ENCODE measurements around the gene NTN4. TPM values are rescaled to one million over a fixed set of nuclear protein-coding genes. Genes with fewer than 3 reads are reported as not detected.
"Not testable (repeated sequence)": the region's sequence is repeated elsewhere in the genome, so short reads cannot be mapped to it uniquely, and the experiment has no call there.

The NTN4 gene
- total and polyA plus RNA-seq, 7 experiments from 2014 or later = 0.08 to 0.86 TPM; not detected in 5

GRCh38 chr12:95784915-95785314 lies 5.6 kb downstream of the NTN4 start:
- no peak overlapping the region for H3K4me3 ChIP-seq (ENCODE audit: low read length)
- peaks cover 0 to 12% (median 5%) of the 10 kb centered on the region in 7 donors for H3K4me1 Mint-ChIP-seq
- POLR2A ChIA-PET = no interaction called here

GRCh38 chr12:95784286-95784685 lies 6.3 kb downstream of the NTN4 start:
- no peak overlapping the region for H3K27ac Mint-ChIP-seq
- no peak overlapping the region for H3K4me3 Mint-ChIP-seq
- POLR2A ChIA-PET = no interaction called here

More at GRCh38 chr12:95784915-95785314, 5.6 kb downstream of the NTN4 start:
- Histone ChIP-seq H3K4me1 (ENCODE audit: control insufficient read depth in 2 of 2, insufficient read depth in 2 of 2, low read length in 2 of 2) (peaks cover 0 to 8% of the 10 kb centered on the region in 2 donors), H3K9me3 (ENCODE audit: control insufficient read depth in 2 of 3, low read length in 3 of 3) (no peaks in the 10 kb centered on the region), H3K36me3 (ENCODE audit: control insufficient read depth in 2 of 3, insufficient read depth in 3 of 3, low read length in 3 of 3) (no peaks in the 10 kb centered on the region), H3K27ac (ENCODE audit: low read depth, low read length) (no peak overlapping the region), H3K27me3 (ENCODE audit: control insufficient read depth in 2 of 2, insufficient read depth in 2 of 2, low read length in 2 of 2) (peaks cover 0 to 4% of the 10 kb centered on the region in 2 donors)
- H3K4me3 Mint-ChIP-seq = no peak overlapping the region
- intact Hi-C loops (cut with micrococcal nuclease) = no loop called here
- peaks cover 0 to 2% (median 0%) of the 10 kb centered on the region in 11 donors for H3K9me3 Mint-ChIP-seq
- no peak overlapping the region for H3K27ac Mint-ChIP-seq
- peaks cover 43 to 64% (median 46%) of the 10 kb centered on the region in 5 donors for H3K27me3 Mint-ChIP-seq
- no peaks in the 10 kb centered on the region for H3K36me3 Mint-ChIP-seq
- CTCF ChIA-PET = no interaction called here
- DNase-seq (no peak), ATAC-seq (no peak)

GRCh38 chr12:95775466-95775865 lies 15.1 kb downstream of the NTN4 start:
- H3K36me3 ChIP-seq (ENCODE audit: control insufficient read depth in 2 of 3, insufficient read depth in 3 of 3, low read length in 3 of 3); H3K27ac ChIP-seq (ENCODE audit: low read depth, low read length); CTCF ChIA-PET; H3K4me3 Mint-ChIP-seq; DNase-seq; H3K27me3 ChIP-seq (ENCODE audit: control insufficient read depth in 2 of 2, insufficient read depth in 2 of 2, low read length in 2 of 2); POLR2A ChIA-PET; H3K27ac Mint-ChIP-seq; H3K36me3 Mint-ChIP-seq; H3K4me1 Mint-ChIP-seq; ATAC-seq; intact Hi-C loops (cut with micrococcal nuclease); H3K4me1 ChIP-seq (ENCODE audit: control insufficient read depth in 2 of 2, insufficient read depth in 2 of 2, low read length in 2 of 2); H3K9me3 ChIP-seq (ENCODE audit: control insufficient read depth in 2 of 3, low read length in 3 of 3); H3K4me3 ChIP-seq (ENCODE audit: low read length): not testable (repeated sequence)
- Mint-ChIP-seq H3K9me3 (peaks cover 0 to 24% (median 6%) of the 10 kb centered on the region in 11 donors), H3K27me3 (peaks cover 15 to 42% (median 33%) of the 10 kb centered on the region in 5 donors)

More at GRCh38 chr12:95784286-95784685, 6.3 kb downstream of the NTN4 start:
- Histone ChIP-seq H3K4me1 (ENCODE audit: control insufficient read depth in 2 of 2, insufficient read depth in 2 of 2, low read length in 2 of 2) (peaks cover 0 to 3% of the 10 kb centered on the region in 2 donors), H3K4me3 (ENCODE audit: low read length) (no peak overlapping the region), H3K36me3 (ENCODE audit: control insufficient read depth in 2 of 3, insufficient read depth in 3 of 3, low read length in 3 of 3) (no peaks in the 10 kb centered on the region), H3K27me3 (ENCODE audit: control insufficient read depth in 2 of 2, insufficient read depth in 2 of 2, low read length in 2 of 2) (peaks cover 0 to 4% of the 10 kb centered on the region in 2 donors), H3K9me3 (ENCODE audit: control insufficient read depth in 2 of 3, low read length in 3 of 3) (no peaks in the 10 kb centered on the region), H3K27ac (ENCODE audit: low read depth, low read length) (no peak overlapping the region)
- CTCF ChIA-PET = no interaction called here
- H3K36me3 Mint-ChIP-seq = no peaks in the 10 kb centered on the region
- H3K9me3 Mint-ChIP-seq = peaks cover 0 to 2% (median 0%) of the 10 kb centered on the region in 11 donors
- H3K27me3 Mint-ChIP-seq = peaks cover 37 to 58% (median 43%) of the 10 kb centered on the region in 5 donors
- H3K4me1 Mint-ChIP-seq = peaks cover 0 to 6% (median 3%) of the 10 kb centered on the region in 7 donors
- no peak for ATAC-seq
- intact Hi-C loops (cut with micrococcal nuclease) = no loop called here
- no peak for DNase-seq

GRCh38 chr12:95774311-95775045 lies 16.1 kb downstream of the NTN4 start:
- POLR2A ChIA-PET = no interaction called here
- CTCF ChIA-PET = no interaction called here
- DNase-seq (no peak), ATAC-seq (no peak)
- intact Hi-C loops (cut with micrococcal nuclease) = no loop called here
- Mint-ChIP-seq H3K4me3 (no peak overlapping the region), H3K36me3 (peaks cover 0 to 7% (median 3%) of the 10 kb centered on the region in 5 donors), H3K4me1 (no peaks in the 10 kb centered on the region), H3K27ac (no peak overlapping the region), H3K27me3 (peaks cover 12 to 48% (median 33%) of the 10 kb centered on the region in 5 donors), H3K9me3 (peaks cover 0 to 24% (median 6%) of the 10 kb centered on the region in 11 donors)
- Histone ChIP-seq H3K27ac (ENCODE audit: low read depth, low read length) (no peak overlapping the region), H3K4me3 (ENCODE audit: low read length) (no peak overlapping the region), H3K27me3 (ENCODE audit: control insufficient read depth in 2 of 2, insufficient read depth in 2 of 2, low read length in 2 of 2) (no peaks in the 10 kb centered on the region), H3K4me1 (ENCODE audit: control insufficient read depth in 2 of 2, insufficient read depth in 2 of 2, low read length in 2 of 2) (no peaks in the 10 kb centered on the region), H3K9me3 (ENCODE audit: control insufficient read depth in 2 of 3, low read length in 3 of 3) (no peaks in the 10 kb centered on the region), H3K36me3 (ENCODE audit: control insufficient read depth in 2 of 3, insufficient read depth in 3 of 3, low read length in 3 of 3) (no peaks in the 10 kb centered on the region)

GRCh38 chr12:95773320-95773719 lies 17.2 kb downstream of the NTN4 start:
- ATAC-seq = no peak
- Histone ChIP-seq H3K4me1 (ENCODE audit: control insufficient read depth in 2 of 2, insufficient read depth in 2 of 2, low read length in 2 of 2) (no peaks in the 10 kb centered on the region), H3K27ac (ENCODE audit: low read depth, low read length) (no peak overlapping the region), H3K27me3 (ENCODE audit: control insufficient read depth in 2 of 2, insufficient read depth in 2 of 2, low read length in 2 of 2) (no peaks in the 10 kb centered on the region), H3K36me3 (ENCODE audit: control insufficient read depth in 2 of 3, insufficient read depth in 3 of 3, low read length in 3 of 3) (no peaks in the 10 kb centered on the region), H3K9me3 (ENCODE audit: control insufficient read depth in 2 of 3, low read length in 3 of 3) (no peaks in the 10 kb centered on the region), H3K4me3 (ENCODE audit: low read length) (no peak overlapping the region)
- no peak for DNase-seq
- Mint-ChIP-seq H3K27me3 (peaks cover 10 to 60% (median 41%) of the 10 kb centered on the region in 5 donors), H3K4me1 (no peaks in the 10 kb centered on the region), H3K36me3 (peaks cover 0 to 7% (median 3%) of the 10 kb centered on the region in 5 donors), H3K4me3 (no peak overlapping the region), H3K9me3 (peaks cover 0 to 24% (median 6%) of the 10 kb centered on the region in 11 donors), H3K27ac (no peak overlapping the region)
- POLR2A ChIA-PET = no interaction called here
- CTCF ChIA-PET = no interaction called here
- intact Hi-C loops (cut with micrococcal nuclease) = no loop called here

GRCh38 chr12:95767703-95768102 lies 22.9 kb downstream of the NTN4 start:
- no peak for ATAC-seq
- no peaks in the 10 kb centered on the region for H3K4me1 Mint-ChIP-seq
- H3K36me3 Mint-ChIP-seq = no peaks in the 10 kb centered on the region
- H3K27ac Mint-ChIP-seq = no peak overlapping the region
- Histone ChIP-seq H3K36me3 (ENCODE audit: control insufficient read depth in 2 of 3, insufficient read depth in 3 of 3, low read length in 3 of 3) (no peaks in the 10 kb centered on the region), H3K9me3 (ENCODE audit: control insufficient read depth in 2 of 3, low read length in 3 of 3) (no peaks in the 10 kb centered on the region), H3K4me1 (ENCODE audit: control insufficient read depth in 2 of 2, insufficient read depth in 2 of 2, low read length in 2 of 2) (no peaks in the 10 kb centered on the region), H3K4me3 (ENCODE audit: low read length) (no peak overlapping the region), H3K27me3 (ENCODE audit: control insufficient read depth in 2 of 2, insufficient read depth in 2 of 2, low read length in 2 of 2) (no peaks in the 10 kb centered on the region), H3K27ac (ENCODE audit: low read depth, low read length) (no peak overlapping the region)
- H3K27me3 Mint-ChIP-seq = peaks cover 5 to 54% (median 37%) of the 10 kb centered on the region in 5 donors
- DNase-seq = no peak
- H3K9me3 Mint-ChIP-seq = peaks cover 0 to 7% (median 0%) of the 10 kb centered on the region in 11 donors
- no peak overlapping the region for H3K4me3 Mint-ChIP-seq
- POLR2A ChIA-PET = no interaction called here
- intact Hi-C loops (cut with micrococcal nuclease) = no loop called here
- CTCF ChIA-PET = no interaction called here
